OCI-LY1 (cell line): ENCODE measurements around the gene PCSK6.
"Not testable (repeated sequence)": the region's sequence is repeated elsewhere in the genome, so short reads cannot be mapped to it uniquely, and the experiment has no call there.

Source experiments
- H2AFZ ChIP-seq: fragments of 200-600 bp; sonication (generic), shearing (Covaris generic); 2 replicates; pipeline ENCODE4 v1.6.0; 2014; ENCODE audit warnings: antibody characterized with exemption, mild to moderate bottlenecking, low read length
- H3F3A ChIP-seq: fragments of 200-600 bp; sonication (generic), shearing (Covaris generic); 2 replicates; pipeline ENCODE4 v1.6.0; 2014; ENCODE audit warnings: mild to moderate bottlenecking, antibody characterized with exemption, low read length, moderate library complexity; ENCODE audit not compliant: insufficient read depth
- H3K27ac ChIP-seq: fragments of 200-600 bp; sonication (generic); 2 replicates; pipeline ENCODE4 v1.5.1; 2014; ENCODE audit warnings: low read length, mixed run types, mild to moderate bottlenecking, low read depth; ENCODE audit not compliant: poor library complexity, severe bottlenecking
- H3K27me3 ChIP-seq: fragments of 200-600 bp; sonication (generic); 2 replicates; pipeline ENCODE4 v1.6.0; 2014; ENCODE audit warnings: antibody characterized with exemption, mild to moderate bottlenecking, low read length, moderate library complexity; ENCODE audit not compliant: insufficient read depth
- H3K36me3 ChIP-seq: fragments of 200-600 bp; sonication (generic); 2 replicates; pipeline ENCODE4 v1.6.1; 2014; ENCODE audit warnings: mild to moderate bottlenecking, antibody characterized with exemption, low read length, moderate library complexity, mixed read lengths; ENCODE audit not compliant: insufficient read depth
- H3K4me1 ChIP-seq: fragments of 200-600 bp; sonication (generic); 2 replicates; pipeline ENCODE4 v1.5.1; 2014; ENCODE audit warnings: mild to moderate bottlenecking, low read length, moderate library complexity; ENCODE audit not compliant: insufficient read depth, severe bottlenecking
- H3K4me2 ChIP-seq: fragments of 200-600 bp; sonication (generic), shearing (Covaris generic); 2 replicates; pipeline ENCODE4 v1.6.1; 2014; ENCODE audit warnings: low read length
- H3K4me3 ChIP-seq: fragments of 200-600 bp; sonication (generic); 2 replicates; pipeline ENCODE4 v1.5.1; 2014; ENCODE audit warnings: low read length, low read depth, mild to moderate bottlenecking, mixed read lengths; ENCODE audit not compliant: poor library complexity, severe bottlenecking
- H3K79me2 ChIP-seq: fragments of 200-600 bp; shearing (Covaris generic); 2 replicates; pipeline ENCODE4 v1.6.1; 2016; ENCODE audit warnings: mixed run types, low read length, mixed read lengths; ENCODE audit not compliant: insufficient read depth
- H3K9ac ChIP-seq: fragments of 200-600 bp; sonication (generic), shearing (Covaris generic); 2 replicates; pipeline ENCODE4 v1.6.1; 2014; ENCODE audit warnings: mild to moderate bottlenecking, low read length, mixed read lengths
- H3K9me2 ChIP-seq: fragments of 200-600 bp; sonication (generic), shearing (Covaris generic); 2 replicates; pipeline ENCODE4 v1.6.1; 2014; ENCODE audit warnings: low read depth, mild to moderate bottlenecking, low read length, mixed read lengths
- H3K9me3 ChIP-seq: fragments of 200-600 bp; shearing (Covaris generic); 2 replicates; pipeline ENCODE4 v1.6.1; 2014; ENCODE audit warnings: low read length, mixed read lengths
- H4K20me1 ChIP-seq: fragments of 200-600 bp; sonication (generic), shearing (Covaris generic); 2 replicates; pipeline ENCODE4 v1.6.0; 2016; ENCODE audit warnings: mild to moderate bottlenecking, low read length; ENCODE audit not compliant: insufficient read depth
- EZH2 ChIP-seq: fragments of 200-600 bp; sonication (generic), shearing (Covaris generic); IDR thresholded peaks from 2 replicates; pipeline ENCODE4 v1.8.0; 2017; ENCODE audit warnings: borderline replicate concordance, mixed run types, mild to moderate bottlenecking, antibody characterized with exemption, low read length, moderate library complexity, mixed read lengths
- TF ChIP-seq, protein P1 (sequence below): fragments of 200-600 bp; sonication (generic), shearing (Covaris generic); IDR thresholded peaks from 2 replicates; pipeline ENCODE4 v1.5.1; 2017; ENCODE audit warnings: mild to moderate bottlenecking, antibody characterized with exemption, low read length, moderate library complexity, mixed read lengths

Gene PCSK6

DNA sequence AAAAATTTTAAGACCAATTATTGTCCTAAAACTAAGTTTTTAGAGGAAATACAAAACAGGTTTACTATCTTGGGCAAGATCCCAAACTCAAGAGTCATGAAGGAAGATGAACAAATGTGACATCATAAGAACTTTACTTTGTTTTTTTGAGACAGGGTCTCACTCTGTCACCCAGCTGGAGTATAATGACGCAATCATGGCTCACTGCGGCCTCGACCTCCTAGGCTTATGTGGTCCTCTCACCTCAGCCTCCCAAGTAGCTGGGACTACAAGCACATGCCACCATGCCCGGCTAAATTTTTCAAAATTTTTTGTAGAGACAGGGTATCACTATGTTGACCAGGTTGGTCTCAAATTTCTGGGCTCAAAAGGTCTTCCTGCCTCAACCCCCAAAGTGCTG lies 69.3 kb downstream of the PCSK6 start:
- no peaks in the 10 kb centered on the region for H3K79me2 ChIP-seq
- no peaks in the 10 kb centered on the region; the same call in 1 of the 2 replicates for H3K27me3 ChIP-seq
- H3K4me1 ChIP-seq, result no peaks in the 10 kb centered on the region
- no peaks in the 10 kb centered on the region for H3K9me3 ChIP-seq
- H3F3A ChIP-seq, result no peaks in the 10 kb centered on the region
- H3K4me3 ChIP-seq, result no peak overlapping the region
- H3K4me2 ChIP-seq, result no peak overlapping the region
- no peak overlapping the region for H3K9ac ChIP-seq
- no peaks in the 10 kb centered on the region for H3K9me2 ChIP-seq
- H4K20me1 ChIP-seq, result no peaks in the 10 kb centered on the region
- H3K36me3 ChIP-seq, result no peaks in the 10 kb centered on the region
- H2AFZ ChIP-seq, result no peak overlapping the region
- no peak overlapping the region for H3K27ac ChIP-seq
- TF ChIP-seq, protein P1, sequence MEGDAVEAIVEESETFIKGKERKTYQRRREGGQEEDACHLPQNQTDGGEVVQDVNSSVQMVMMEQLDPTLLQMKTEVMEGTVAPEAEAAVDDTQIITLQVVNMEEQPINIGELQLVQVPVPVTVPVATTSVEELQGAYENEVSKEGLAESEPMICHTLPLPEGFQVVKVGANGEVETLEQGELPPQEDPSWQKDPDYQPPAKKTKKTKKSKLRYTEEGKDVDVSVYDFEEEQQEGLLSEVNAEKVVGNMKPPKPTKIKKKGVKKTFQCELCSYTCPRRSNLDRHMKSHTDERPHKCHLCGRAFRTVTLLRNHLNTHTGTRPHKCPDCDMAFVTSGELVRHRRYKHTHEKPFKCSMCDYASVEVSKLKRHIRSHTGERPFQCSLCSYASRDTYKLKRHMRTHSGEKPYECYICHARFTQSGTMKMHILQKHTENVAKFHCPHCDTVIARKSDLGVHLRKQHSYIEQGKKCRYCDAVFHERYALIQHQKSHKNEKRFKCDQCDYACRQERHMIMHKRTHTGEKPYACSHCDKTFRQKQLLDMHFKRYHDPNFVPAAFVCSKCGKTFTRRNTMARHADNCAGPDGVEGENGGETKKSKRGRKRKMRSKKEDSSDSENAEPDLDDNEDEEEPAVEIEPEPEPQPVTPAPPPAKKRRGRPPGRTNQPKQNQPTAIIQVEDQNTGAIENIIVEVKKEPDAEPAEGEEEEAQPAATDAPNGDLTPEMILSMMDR, result no peak
- no peak for TF ChIP-seq EZH2

DNA sequence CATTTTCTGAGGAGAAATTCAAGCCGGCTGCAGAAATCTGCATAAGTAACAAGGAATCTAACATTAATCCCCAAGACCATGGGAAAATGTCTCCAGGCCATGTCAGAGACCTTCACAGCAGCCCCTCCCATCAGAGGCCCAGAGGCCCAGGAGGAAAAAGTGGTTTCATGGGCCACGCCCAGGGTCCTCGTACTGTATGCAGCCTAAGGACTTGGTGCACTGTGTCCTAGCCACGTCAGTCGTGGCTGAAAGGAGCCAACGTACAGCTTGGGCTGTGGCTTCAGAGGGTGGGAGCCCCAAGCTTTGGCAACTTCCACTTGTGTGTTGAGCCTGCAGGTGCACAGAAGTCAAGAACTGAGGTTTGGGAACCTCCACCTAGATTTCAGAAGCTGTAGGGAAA lies 73.0 kb downstream of the PCSK6 start:
- not testable (repeated sequence) for H3K9ac ChIP-seq, H3K4me1 ChIP-seq, H3K27ac ChIP-seq, H3K36me3 ChIP-seq, H3K9me2 ChIP-seq, H4K20me1 ChIP-seq, H3K9me3 ChIP-seq, H3K27me3 ChIP-seq, H3K79me2 ChIP-seq, H3K4me3 ChIP-seq, H3K4me2 ChIP-seq, H2AFZ ChIP-seq, H3F3A ChIP-seq

GRCh38 chr15:101413239-101413638 lies 76.3 kb downstream of the PCSK6 start:
- no peak overlapping the region for H3K4me3 ChIP-seq
- H3K36me3 ChIP-seq, result no peaks in the 10 kb centered on the region
- H3K27ac ChIP-seq, result no peak overlapping the region
- H3K9me2 ChIP-seq, result no peaks in the 10 kb centered on the region
- no peaks in the 10 kb centered on the region for H3K79me2 ChIP-seq
- no peaks in the 10 kb centered on the region; the same call in 1 of the 2 replicates for H3K27me3 ChIP-seq
- H2AFZ ChIP-seq, result no peak overlapping the region
- H3F3A ChIP-seq, result no peaks in the 10 kb centered on the region
- no peaks in the 10 kb centered on the region for H3K9me3 ChIP-seq
- H3K4me2 ChIP-seq, result no peak overlapping the region
- TF ChIP-seq EZH2, result no peak
- TF ChIP-seq, protein P1, result no peak
- H4K20me1 ChIP-seq, result no peaks in the 10 kb centered on the region
- no peaks in the 10 kb centered on the region for H3K4me1 ChIP-seq
- no peak overlapping the region for H3K9ac ChIP-seq

GRCh38 chr15:101411581-101411980 lies 77.9 kb downstream of the PCSK6 start:
- Histone ChIP-seq H3K4me2 (no peak overlapping the region), H3K4me3 (no peak overlapping the region), H3K9me2 (no peaks in the 10 kb centered on the region), H4K20me1 (no peaks in the 10 kb centered on the region), H3K36me3 (no peaks in the 10 kb centered on the region), H3K9me3 (no peaks in the 10 kb centered on the region), H3K9ac (no peak overlapping the region), H2AFZ (no peak overlapping the region), H3K4me1 (no peaks in the 10 kb centered on the region), H3F3A (no peaks in the 10 kb centered on the region), H3K27me3 (no peaks in the 10 kb centered on the region), H3K79me2 (no peaks in the 10 kb centered on the region), H3K27ac (no peak overlapping the region)
- TF ChIP-seq, protein P1, result no peak
- no peak for TF ChIP-seq EZH2
